ENCODE data around the gene TTLL3.
"Not testable (repeated sequence)": the region's sequence is repeated elsewhere in the genome, so short reads cannot be mapped to it uniquely, and the experiment has no call there.

TTLL3 gene

GRCh38 chr3:9843715-9844438 is 33.8 kb downstream of the TTLL3 start, which contains the start of gene RPUSD3:
RPUSD3 (minus strand) TSS chr3:9844008; CDS start chr3:9843990, 18 bp downstream.
- peak; percentile 66 for DNase-seq (ENCODE audit: low read depth)

GRCh38 chr3:9846231-9846630 is 36.2 kb downstream of the TTLL3 start:
- DNase-seq (ENCODE audit: low read depth): no peak

DNA sequence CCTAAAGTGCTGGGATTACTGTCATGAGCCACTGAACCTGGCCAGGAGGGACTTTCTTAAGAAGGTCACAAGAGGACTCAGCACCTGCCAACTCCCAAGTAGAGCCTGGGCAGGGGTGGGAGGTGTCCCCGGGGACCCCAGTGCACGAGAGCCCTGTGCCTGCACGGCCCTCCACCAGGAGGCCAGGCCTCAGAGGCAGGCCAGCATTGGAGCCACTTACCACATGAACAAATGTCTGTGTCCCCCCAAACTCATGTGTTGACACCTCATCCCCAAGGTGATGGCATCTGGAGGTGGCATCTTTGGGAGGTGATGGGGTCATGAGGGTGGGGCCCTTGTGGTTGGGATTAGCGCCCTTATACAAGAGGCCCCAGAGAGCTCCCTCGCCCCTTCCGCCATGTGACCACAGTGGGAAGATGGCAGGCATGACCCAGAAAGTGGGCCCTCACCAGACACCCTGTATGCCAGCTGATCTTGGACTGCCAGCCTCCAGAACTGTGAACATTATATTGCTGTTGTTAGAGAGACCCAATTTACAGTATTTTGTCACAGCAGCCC is 36.9 kb downstream of the TTLL3 start:
- no peak for DNase-seq (ENCODE audit: low read depth)

DNA sequence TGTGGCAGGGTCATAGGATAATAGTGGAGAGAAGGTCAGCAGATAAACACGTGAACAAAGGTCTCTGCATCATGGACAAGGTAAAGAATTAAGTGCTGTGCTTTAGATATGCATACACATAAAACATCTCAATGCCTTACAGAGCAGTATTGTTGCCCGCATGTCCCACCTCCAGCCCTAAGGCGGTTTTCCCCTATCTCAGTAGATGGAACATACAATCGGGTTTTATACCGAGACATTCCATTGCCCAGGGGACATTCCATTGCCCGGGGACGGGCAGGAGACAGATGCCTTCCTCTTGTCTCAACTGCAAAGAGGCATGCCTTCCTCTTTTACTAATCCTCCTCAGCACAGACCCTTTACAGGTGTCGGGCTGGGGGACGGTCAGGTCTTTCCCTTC is 37.8 kb downstream of the TTLL3 start:
- not testable (repeated sequence) for DNase-seq (ENCODE audit: low read depth)

- not testable (repeated sequence) for DNase-seq (ENCODE audit: low read depth)
These were observed 38.8 kb downstream of the TTLL3 start for GRCh38 chr3:9848860-9849259.

- not testable (repeated sequence) for DNase-seq (ENCODE audit: low read depth)
These were observed 41.3 kb downstream of the TTLL3 start for GRCh38 chr3:9851383-9851782.

- not testable (repeated sequence) for DNase-seq (ENCODE audit: low read depth)
These were observed 41.9 kb downstream of the TTLL3 start for GRCh38 chr3:9851926-9852325.

- no peak for DNase-seq (ENCODE audit: low read depth)
These were observed 42.5 kb downstream of the TTLL3 start for GRCh38 chr3:9852528-9852927.

DNA sequence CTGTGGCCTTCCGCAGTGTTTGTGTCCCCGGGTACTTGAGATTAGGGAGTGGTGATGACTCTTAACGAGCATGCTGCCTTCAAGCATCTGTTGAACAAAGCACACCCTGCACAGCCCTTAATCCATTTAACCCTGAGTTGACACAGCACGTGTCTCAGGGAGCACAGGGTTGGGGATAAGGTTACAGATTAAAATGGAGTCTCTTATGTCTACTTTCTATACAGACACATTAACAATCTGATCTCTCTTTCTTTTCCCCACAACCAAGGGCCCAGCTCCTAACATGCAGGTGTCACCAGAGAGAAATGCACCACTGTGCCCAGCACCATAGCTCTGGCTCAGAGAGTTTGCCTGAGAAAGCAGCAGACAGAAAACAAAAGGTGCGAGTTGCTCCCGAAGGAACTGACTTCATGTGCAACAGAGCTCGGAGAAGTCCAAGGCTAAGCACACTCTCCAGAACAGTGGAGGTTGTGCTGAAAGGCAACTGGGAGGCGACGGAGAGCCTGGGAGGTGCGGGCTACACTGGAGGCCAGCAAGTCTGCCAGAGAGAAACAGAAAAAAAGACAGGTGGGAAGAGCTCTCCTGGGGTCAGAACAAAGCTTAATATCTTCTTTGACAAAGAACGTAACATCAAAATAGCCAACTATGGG is 44.4 kb downstream of the TTLL3 start:
- DNase-seq (ENCODE audit: low read depth): not testable (repeated sequence)

GRCh38 chr3:9855594-9855993 is 45.5 kb downstream of the TTLL3 start:
- DNase-seq (ENCODE audit: low read depth): no peak

DNA sequence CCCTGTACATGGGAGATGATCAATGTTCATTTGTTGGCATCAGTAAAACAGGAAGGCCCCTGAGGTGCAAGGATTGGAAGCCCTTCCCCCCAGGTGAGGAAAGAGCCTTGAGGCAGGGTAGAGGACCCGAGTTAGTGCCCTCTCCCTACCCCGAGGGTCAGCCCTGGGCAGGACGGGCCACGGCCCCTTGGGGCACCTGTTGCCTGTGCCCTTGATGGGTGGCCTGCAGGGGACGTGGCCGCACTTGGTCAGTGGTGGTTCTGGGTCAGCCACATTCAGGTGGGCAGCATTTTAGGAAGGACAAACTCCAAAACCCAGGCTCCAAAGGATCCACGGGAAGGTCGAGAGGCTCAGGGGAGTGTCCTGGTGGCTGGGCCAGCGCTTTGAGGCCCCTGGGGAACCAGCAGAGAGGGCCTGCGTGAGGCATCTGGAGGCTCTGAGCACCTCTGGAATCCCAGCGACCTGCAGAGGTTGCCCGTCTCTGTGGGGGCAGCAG is 49.5 kb downstream of the TTLL3 start:
- DNase-seq (ENCODE audit: low read depth): no peak

DNA sequence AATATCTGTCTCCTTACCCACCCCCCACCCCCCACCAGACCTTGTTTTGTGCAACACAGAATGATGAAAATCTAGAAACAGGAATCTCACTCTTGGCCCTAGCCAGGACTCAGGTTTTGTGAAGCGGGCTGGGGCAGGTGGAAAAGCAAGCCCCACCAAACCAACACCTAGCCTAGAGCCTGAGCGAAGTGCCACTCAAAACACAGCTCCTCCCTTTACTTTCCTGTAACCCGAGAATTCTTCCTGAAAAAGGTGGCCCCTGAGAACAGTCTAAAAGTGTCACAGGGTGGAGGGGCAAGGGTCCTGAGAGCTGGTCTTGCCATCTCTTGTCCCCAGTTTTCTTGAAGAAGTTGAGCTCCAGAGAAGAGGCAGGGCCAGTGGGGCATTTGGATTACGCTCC is 51.1 kb downstream of the TTLL3 start:
- DNase-seq (ENCODE audit: low read depth): no peak

DNA sequence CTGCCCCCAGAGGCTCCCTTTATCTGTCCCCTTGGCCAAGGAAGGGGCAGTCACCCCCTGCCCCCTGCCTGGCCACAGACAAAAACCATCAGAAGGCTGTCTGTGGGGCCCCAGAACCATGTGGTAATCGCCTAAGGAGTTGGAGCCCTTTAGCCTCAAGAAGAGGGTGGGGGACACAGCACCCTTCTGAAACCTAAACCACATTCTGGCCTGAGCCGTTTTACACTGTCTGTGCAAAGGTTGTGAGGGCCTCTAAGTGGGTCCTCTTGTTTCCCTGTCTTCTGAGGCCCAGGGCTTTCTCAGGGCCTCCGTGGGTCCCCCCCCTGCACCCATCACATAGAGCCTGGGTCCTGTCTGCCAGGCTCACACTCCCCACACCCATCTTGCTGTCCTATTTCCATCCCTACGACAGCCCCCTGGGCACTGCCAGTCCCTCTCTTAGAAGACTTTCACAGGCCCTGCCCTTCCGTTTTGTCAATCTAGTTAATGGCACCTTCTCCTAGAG is 51.6 kb downstream of the TTLL3 start:
- no peak for DNase-seq (ENCODE audit: low read depth)

GRCh38 chr3:9862391-9863057 is 52.5 kb downstream of the TTLL3 start:
- DNase-seq (ENCODE audit: low read depth): no peak

GRCh38 chr3:9863058-9863772 is 53.2 kb downstream of the TTLL3 start:
- no peak for DNase-seq (ENCODE audit: low read depth)

DNA sequence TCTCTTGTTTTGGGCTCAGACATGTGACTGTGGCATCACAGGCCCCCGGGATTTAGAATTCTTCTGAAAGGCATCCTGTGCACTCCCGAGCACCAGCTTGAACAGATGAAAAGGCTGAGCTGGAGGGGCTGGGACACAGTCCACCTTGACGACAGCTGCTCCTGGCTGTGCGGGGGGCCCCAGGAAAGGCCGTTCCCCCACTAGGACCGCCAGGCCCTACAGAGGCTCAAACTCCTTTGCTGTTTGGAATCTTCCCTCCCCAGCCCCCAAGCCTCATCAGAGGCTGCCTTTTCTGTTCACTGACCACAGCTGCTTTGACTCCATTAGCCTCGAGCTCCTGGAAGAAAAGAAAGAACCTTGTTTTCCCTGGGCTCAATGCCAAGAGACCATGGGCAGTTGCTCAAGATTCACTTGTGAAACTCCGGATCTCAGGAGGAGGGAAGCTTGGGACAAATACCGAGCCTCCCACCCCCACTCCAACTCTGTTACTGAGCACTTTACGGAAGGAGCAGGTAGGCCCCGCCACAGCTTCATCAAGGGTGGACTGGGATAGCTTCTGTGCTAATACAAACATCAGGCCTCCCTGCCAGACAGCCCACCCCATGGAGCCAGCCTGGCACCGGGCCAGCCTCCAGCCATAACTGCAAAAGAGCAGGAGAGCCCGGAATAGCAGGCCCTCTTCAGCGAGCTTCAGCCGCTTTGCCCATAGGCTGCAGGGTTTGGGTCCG is 54.3 kb downstream of the TTLL3 start:
- peak; percentile 42 for DNase-seq (ENCODE audit: low read depth)

GRCh38 chr3:9865125-9865637 is 55.1 kb downstream of the TTLL3 start:
- DNase-seq (ENCODE audit: low read depth): not testable (repeated sequence)

DNA sequence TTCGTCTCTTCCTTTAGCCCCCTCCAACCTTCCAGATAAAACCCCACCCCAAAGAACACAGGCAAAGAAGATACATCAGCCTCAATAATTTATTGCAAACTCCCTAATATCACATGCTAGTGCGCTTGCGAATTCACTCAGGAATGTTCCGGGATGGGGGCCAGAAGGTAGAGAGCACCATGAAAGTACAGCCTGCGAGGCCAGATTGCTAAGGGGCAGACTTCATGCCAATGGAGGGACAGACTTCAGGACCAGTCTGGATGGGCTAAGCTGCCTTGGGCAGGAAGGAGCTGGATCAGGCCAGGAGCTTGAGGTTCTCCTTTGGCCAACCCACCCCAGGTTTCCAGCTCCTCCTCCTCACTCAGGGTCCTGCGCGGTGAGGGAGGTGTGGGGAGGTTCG is 56.6 kb downstream of the TTLL3 start:
- DNase-seq (ENCODE audit: low read depth): no peak

DNA sequence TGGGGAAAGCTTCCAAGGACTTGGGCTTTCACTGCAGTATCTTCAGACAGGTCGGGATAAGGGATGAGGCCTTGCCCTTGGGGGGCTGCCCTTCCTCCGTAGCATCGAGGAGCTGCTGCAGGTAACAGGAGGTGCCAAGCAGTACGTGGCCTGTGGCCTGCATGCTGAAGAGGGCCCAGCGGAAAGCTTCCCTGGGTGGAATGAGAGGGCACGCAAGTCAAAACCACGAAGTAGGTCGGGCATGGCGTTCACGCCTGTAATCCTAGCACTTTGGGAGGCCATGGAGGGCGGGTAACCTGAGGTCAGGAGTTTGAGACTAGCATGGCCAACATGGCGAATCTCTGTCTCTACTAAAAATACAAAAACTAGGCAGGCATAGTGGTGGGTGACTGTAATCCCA is 57.0 kb downstream of the TTLL3 start:
- no peak for DNase-seq (ENCODE audit: low read depth)

DNA sequence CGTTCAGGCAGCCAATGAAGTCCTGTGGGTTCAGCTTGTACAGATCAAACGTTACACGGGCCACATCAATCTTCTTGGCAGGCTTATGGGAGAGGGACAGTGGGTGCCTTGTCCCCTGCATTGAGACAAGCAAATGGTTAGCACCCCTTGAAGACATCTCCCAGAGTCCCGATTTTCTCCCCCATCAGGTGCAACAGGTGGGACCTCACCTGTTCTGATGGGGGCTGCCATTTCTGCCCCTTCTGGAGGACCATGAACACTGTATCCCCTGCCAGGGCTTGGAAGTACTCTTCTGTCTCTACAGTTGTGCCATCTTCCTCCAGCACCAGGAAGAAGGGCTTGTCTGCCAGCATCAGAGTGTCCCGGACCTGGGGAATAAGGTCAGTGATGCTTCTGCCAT is 59.9 kb downstream of the TTLL3 start:
- no peak for DNase-seq (ENCODE audit: low read depth)

- DNase-seq (ENCODE audit: low read depth): peak; percentile 23
These were observed 60.9 kb downstream of the TTLL3 start for GRCh38 chr3:9870978-9871377.
